Measurements from ENCODE around the gene CROCC.
"Not testable (repeated sequence)": the region's sequence is repeated elsewhere in the genome, so short reads cannot be mapped to it uniquely, and the experiment has no call there.

The CROCC gene, protein sequence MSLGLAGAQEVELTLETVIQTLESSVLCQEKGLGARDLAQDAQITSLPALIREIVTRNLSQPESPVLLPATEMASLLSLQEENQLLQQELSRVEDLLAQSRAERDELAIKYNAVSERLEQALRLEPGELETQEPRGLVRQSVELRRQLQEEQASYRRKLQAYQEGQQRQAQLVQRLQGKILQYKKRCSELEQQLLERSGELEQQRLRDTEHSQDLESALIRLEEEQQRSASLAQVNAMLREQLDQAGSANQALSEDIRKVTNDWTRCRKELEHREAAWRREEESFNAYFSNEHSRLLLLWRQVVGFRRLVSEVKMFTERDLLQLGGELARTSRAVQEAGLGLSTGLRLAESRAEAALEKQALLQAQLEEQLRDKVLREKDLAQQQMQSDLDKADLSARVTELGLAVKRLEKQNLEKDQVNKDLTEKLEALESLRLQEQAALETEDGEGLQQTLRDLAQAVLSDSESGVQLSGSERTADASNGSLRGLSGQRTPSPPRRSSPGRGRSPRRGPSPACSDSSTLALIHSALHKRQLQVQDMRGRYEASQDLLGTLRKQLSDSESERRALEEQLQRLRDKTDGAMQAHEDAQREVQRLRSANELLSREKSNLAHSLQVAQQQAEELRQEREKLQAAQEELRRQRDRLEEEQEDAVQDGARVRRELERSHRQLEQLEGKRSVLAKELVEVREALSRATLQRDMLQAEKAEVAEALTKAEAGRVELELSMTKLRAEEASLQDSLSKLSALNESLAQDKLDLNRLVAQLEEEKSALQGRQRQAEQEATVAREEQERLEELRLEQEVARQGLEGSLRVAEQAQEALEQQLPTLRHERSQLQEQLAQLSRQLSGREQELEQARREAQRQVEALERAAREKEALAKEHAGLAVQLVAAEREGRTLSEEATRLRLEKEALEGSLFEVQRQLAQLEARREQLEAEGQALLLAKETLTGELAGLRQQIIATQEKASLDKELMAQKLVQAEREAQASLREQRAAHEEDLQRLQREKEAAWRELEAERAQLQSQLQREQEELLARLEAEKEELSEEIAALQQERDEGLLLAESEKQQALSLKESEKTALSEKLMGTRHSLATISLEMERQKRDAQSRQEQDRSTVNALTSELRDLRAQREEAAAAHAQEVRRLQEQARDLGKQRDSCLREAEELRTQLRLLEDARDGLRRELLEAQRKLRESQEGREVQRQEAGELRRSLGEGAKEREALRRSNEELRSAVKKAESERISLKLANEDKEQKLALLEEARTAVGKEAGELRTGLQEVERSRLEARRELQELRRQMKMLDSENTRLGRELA (N-terminal part only)

DNA sequence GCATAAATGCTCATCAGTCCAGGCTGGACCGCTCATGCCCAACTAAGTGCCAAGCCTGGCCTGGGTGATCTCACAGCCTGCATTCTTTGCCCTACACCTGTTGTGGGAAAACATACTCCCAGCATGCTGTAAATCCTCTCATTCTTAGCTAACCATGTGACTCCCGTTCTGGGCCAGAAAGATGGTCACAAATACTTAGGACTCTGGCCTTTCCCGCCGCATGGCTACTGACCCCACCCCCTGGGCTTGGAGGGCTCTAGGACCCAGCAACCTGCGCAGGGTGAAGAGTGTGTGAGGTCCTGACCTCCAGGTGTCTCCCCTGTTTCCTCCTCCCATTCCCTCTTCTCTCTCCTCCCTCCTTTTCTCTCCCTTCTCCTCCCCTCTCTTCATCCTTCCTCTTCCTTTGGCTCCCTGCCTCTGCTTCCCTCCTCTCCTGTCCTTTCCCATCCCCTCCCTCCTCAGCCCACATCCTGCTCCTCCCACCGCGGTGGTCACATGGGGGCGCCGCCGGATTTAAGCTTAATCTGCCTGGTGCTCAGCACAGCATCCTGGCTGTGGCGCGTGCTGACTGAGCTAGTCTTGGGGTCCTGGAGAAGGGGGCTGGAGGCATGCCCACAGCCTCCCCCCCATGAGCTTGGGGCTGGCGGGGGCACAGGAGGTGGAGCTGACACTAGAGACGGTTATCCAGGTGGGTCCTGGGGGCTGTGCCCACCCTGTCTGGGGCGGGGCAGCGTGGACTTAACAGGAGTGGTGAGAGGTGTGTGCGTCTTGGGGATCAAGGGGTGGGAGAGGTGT is at the start of gene CROCC:
CROCC (plus strand) TSS at position 541 of the 795 bp plus-strand sequence; CDS start at position 629, 88 bp downstream.
- Histone ChIP-seq H3K27me3 (ENCODE audit: control insufficient read depth in 1 of 2, insufficient read depth in 2 of 2, low read length in 2 of 2) (no peaks in the 10 kb centered on the region), H3K4me1 (ENCODE audit: control insufficient read depth in 1 of 2, insufficient read depth in 2 of 2, low read length in 2 of 2) (peaks cover 0 to 9% of the 10 kb centered on the region in 2 donors), H3K27ac (ENCODE audit: low read depth, low read length) (no peak within 1 kb of the TSS), H3K4me3 (ENCODE audit: low read depth in 1 of 2, low read length in 2 of 2) (no peak within 1 kb of the TSS), H3K9me3 (ENCODE audit: control insufficient read depth in 1 of 2, low read length in 2 of 2) (no peaks in the 10 kb centered on the region), H3K36me3 (ENCODE audit: control insufficient read depth in 1 of 2, insufficient read depth in 2 of 2, low read length in 2 of 2) (no peaks in the 10 kb centered on the region), H3K9ac (ENCODE audit: low read depth in 1 of 2, low read length in 2 of 2) (no peak within 1 kb of the TSS)

DNA sequence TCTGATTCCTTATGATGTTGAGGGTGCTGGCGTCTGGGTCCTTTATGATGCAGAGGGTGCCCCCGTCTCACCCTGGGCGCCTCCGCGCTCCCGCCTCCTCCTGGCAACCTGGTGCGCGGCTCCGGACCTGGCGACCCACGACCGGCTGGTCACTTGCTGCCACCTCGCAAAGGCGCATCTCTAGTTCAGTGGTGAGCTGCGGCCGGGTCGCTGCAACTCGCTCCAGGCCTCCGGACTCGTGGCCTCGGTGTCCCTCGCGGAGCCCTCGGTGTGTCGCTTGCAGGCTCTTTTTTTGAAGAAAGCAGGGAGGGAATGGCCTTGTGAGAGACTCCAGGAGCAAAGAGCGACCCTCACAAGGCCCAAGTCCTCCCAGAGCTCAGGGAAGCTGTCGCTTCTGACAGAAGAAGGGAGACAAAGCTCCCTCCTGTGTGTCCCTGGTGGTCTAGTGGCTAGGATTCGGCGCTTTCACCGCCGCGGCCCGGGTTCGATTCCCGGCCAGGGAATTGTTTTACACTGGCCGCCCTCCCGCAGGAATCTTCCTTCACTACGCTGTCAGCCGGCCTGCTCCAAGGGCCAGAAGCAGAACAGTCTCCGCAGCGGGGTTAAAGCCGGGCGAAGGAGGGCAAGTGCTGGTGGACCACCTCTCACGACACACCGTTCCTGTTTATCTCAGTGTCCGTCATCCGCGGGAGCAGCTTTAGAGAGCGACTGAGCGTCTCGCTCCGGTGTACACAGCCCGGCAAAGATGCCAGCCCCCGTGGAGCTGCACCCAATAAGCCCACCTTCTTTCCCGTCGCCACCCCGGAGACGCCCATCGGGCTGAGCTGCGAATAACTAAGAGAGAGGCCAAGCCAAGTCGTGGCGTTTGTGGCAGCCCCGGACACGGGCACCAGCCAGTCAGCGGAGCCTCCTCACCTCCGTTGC is 49.3 kb upstream of the CROCC start:
- H3K9ac ChIP-seq (ENCODE audit: low read depth in 1 of 2, low read length in 2 of 2); H3K4me1 ChIP-seq (ENCODE audit: control insufficient read depth in 1 of 2, insufficient read depth in 2 of 2, low read length in 2 of 2); H3K36me3 ChIP-seq (ENCODE audit: control insufficient read depth in 1 of 2, insufficient read depth in 2 of 2, low read length in 2 of 2); H3K27me3 ChIP-seq (ENCODE audit: control insufficient read depth in 1 of 2, insufficient read depth in 2 of 2, low read length in 2 of 2); H3K27ac ChIP-seq (ENCODE audit: low read depth, low read length); H3K9me3 ChIP-seq (ENCODE audit: control insufficient read depth in 1 of 2, low read length in 2 of 2): not testable (repeated sequence)
- peak overlapping the region; percentile 29 to 44 for H3K4me3 ChIP-seq (ENCODE audit: low read depth in 1 of 2, low read length in 2 of 2)

- H3K4me3 ChIP-seq (ENCODE audit: low read depth in 1 of 2, low read length in 2 of 2); H3K9me3 ChIP-seq (ENCODE audit: control insufficient read depth in 1 of 2, low read length in 2 of 2); H3K36me3 ChIP-seq (ENCODE audit: control insufficient read depth in 1 of 2, insufficient read depth in 2 of 2, low read length in 2 of 2); H3K9ac ChIP-seq (ENCODE audit: low read depth in 1 of 2, low read length in 2 of 2); H3K27me3 ChIP-seq (ENCODE audit: control insufficient read depth in 1 of 2, insufficient read depth in 2 of 2, low read length in 2 of 2); H3K27ac ChIP-seq (ENCODE audit: low read depth, low read length); H3K4me1 ChIP-seq (ENCODE audit: control insufficient read depth in 1 of 2, insufficient read depth in 2 of 2, low read length in 2 of 2): not testable (repeated sequence)
Observed at GRCh38 chr1:16873076-16873879, 48.5 kb upstream of the CROCC start.

GRCh38 chr1:16874968-16875765 is 46.6 kb upstream of the CROCC start:
- not testable (repeated sequence) for H3K4me3 ChIP-seq (ENCODE audit: low read depth in 1 of 2, low read length in 2 of 2); H3K27me3 ChIP-seq (ENCODE audit: control insufficient read depth in 1 of 2, insufficient read depth in 2 of 2, low read length in 2 of 2); H3K9me3 ChIP-seq (ENCODE audit: control insufficient read depth in 1 of 2, low read length in 2 of 2); H3K4me1 ChIP-seq (ENCODE audit: control insufficient read depth in 1 of 2, insufficient read depth in 2 of 2, low read length in 2 of 2); H3K36me3 ChIP-seq (ENCODE audit: control insufficient read depth in 1 of 2, insufficient read depth in 2 of 2, low read length in 2 of 2); H3K9ac ChIP-seq (ENCODE audit: low read depth in 1 of 2, low read length in 2 of 2); H3K27ac ChIP-seq (ENCODE audit: low read depth, low read length)

- H3K36me3 ChIP-seq (ENCODE audit: control insufficient read depth in 1 of 2, insufficient read depth in 2 of 2, low read length in 2 of 2); H3K27ac ChIP-seq (ENCODE audit: low read depth, low read length); H3K9me3 ChIP-seq (ENCODE audit: control insufficient read depth in 1 of 2, low read length in 2 of 2); H3K9ac ChIP-seq (ENCODE audit: low read depth in 1 of 2, low read length in 2 of 2); H3K4me1 ChIP-seq (ENCODE audit: control insufficient read depth in 1 of 2, insufficient read depth in 2 of 2, low read length in 2 of 2); H3K27me3 ChIP-seq (ENCODE audit: control insufficient read depth in 1 of 2, insufficient read depth in 2 of 2, low read length in 2 of 2); H3K4me3 ChIP-seq (ENCODE audit: low read depth in 1 of 2, low read length in 2 of 2): not testable (repeated sequence)
Observed at GRCh38 chr1:16881742-16882141, 40.0 kb upstream of the CROCC start.

- Histone ChIP-seq H3K4me3 (ENCODE audit: low read depth in 1 of 2, low read length in 2 of 2) (no peak overlapping the region), H3K4me1 (ENCODE audit: control insufficient read depth in 1 of 2, insufficient read depth in 2 of 2, low read length in 2 of 2) (no peaks in the 10 kb centered on the region), H3K27ac (ENCODE audit: low read depth, low read length) (no peak overlapping the region), H3K36me3 (ENCODE audit: control insufficient read depth in 1 of 2, insufficient read depth in 2 of 2, low read length in 2 of 2) (no peaks in the 10 kb centered on the region), H3K9ac (ENCODE audit: low read depth in 1 of 2, low read length in 2 of 2) (no peak overlapping the region), H3K27me3 (ENCODE audit: control insufficient read depth in 1 of 2, insufficient read depth in 2 of 2, low read length in 2 of 2) (peaks cover 0 to 4% of the 10 kb centered on the region in 2 donors), H3K9me3 (ENCODE audit: control insufficient read depth in 1 of 2, low read length in 2 of 2) (no peaks in the 10 kb centered on the region)
Observed at GRCh38 chr1:16882986-16883385, 38.7 kb upstream of the CROCC start.

DNA sequence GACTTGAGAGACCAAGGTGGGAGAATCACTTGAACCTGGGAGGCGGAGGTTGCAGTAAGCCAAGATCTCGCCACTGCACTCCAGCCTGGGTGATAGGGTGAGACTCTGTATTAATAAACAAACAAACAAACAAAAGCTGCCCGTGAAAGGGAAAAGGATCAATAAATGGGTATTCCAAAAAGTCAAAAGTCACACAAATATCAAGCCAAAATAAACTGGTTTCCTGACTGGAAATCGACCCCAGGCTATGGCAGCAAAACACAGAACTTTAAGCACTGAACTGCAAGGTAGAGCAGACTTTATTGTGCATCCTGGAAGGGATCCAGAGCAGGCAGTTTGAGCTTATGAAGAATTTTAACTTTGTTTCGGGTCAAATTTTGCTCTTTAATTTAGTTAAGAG is 37.2 kb upstream of the CROCC start:
- not testable (repeated sequence) for H3K4me1 ChIP-seq (ENCODE audit: control insufficient read depth in 1 of 2, insufficient read depth in 2 of 2, low read length in 2 of 2); H3K4me3 ChIP-seq (ENCODE audit: low read depth in 1 of 2, low read length in 2 of 2); H3K9me3 ChIP-seq (ENCODE audit: control insufficient read depth in 1 of 2, low read length in 2 of 2); H3K27me3 ChIP-seq (ENCODE audit: control insufficient read depth in 1 of 2, insufficient read depth in 2 of 2, low read length in 2 of 2); H3K9ac ChIP-seq (ENCODE audit: low read depth in 1 of 2, low read length in 2 of 2); H3K27ac ChIP-seq (ENCODE audit: low read depth, low read length); H3K36me3 ChIP-seq (ENCODE audit: control insufficient read depth in 1 of 2, insufficient read depth in 2 of 2, low read length in 2 of 2)

Data from duodenal mucosa (tissue), 2 donors.